ENCODE data around the gene ZNF536. TPM values are rescaled to one million over a fixed set of nuclear protein-coding genes. Genes with fewer than 3 reads are reported as not detected.

The ZNF536 gene
- total RNA-seq, 1 experiment from 2014 or later = not detected

DNA sequence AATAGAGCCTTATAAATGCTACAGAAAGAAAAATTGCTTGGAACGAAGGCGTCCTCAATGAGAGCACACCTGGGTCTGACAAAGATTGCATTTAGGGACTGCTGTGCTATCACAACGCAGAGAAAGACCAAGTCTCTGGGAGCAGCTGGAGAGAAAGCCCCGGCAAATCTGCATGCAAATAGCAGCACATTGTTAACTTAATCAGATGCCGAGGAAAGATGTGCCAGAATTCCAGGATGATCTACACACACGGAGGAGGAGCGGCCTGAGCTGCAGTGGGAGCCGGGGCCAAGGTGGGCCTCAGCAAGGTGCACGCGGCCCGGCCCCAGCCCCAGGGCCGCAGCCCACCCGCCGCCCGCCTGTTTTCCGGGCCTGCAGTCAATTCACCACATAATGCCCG is 1.4 kb downstream of the ZNF536 start:
- no peaks in the 10 kb centered on the region for H3K36me3 Mint-ChIP-seq (ENCODE audit: insufficient read depth in 1 of 3, low read depth in 3 of 3)
- DNase-seq = peak; percentile 81
- TF ChIP-seq, protein P1, sequence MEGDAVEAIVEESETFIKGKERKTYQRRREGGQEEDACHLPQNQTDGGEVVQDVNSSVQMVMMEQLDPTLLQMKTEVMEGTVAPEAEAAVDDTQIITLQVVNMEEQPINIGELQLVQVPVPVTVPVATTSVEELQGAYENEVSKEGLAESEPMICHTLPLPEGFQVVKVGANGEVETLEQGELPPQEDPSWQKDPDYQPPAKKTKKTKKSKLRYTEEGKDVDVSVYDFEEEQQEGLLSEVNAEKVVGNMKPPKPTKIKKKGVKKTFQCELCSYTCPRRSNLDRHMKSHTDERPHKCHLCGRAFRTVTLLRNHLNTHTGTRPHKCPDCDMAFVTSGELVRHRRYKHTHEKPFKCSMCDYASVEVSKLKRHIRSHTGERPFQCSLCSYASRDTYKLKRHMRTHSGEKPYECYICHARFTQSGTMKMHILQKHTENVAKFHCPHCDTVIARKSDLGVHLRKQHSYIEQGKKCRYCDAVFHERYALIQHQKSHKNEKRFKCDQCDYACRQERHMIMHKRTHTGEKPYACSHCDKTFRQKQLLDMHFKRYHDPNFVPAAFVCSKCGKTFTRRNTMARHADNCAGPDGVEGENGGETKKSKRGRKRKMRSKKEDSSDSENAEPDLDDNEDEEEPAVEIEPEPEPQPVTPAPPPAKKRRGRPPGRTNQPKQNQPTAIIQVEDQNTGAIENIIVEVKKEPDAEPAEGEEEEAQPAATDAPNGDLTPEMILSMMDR (conservative IDR thresholded peaks at IDR 0.05) = no peak
- Histone ChIP-seq H2BK12ac (ENCODE audit: insufficient read length, low read depth, low read length) (no peak overlapping the region), H2BK5ac (ENCODE audit: insufficient read length, low read length) (no peak overlapping the region), H2BK120ac (ENCODE audit: low read depth, low read length, poor library complexity, severe bottlenecking) (no peak overlapping the region), H3K23me2 (ENCODE audit: insufficient read length, low read depth, low read length, poor library complexity, severe bottlenecking) (peaks cover 12% of the 10 kb centered on the region), H3K18ac (ENCODE audit: insufficient read length, low read depth, low read length) (no peak overlapping the region), H3K9ac (ENCODE audit: extremely low read depth, insufficient read length, low read length) (no peak overlapping the region), H3K79me2 (ENCODE audit: insufficient read depth, low read length) (no peaks in the 10 kb centered on the region), H4K91ac (ENCODE audit: insufficient read length, low read depth, low read length) (no peak overlapping the region), H3T11ph (ENCODE audit: low read length) (no peak overlapping the region), H4K20me1 (ENCODE audit: control insufficient read depth, insufficient read depth, insufficient read length) (no peaks in the 10 kb centered on the region), H3K23ac (ENCODE audit: insufficient read length, low read depth, low read length) (no peak overlapping the region), H2AFZ (ENCODE audit: low read length) (no peak overlapping the region), H3K4me1 (ENCODE audit: insufficient read depth, low read length) (0 out of 2 replicates have a peak, but pooled peaks cover 3% of the 10 kb centered on the region), H2AK5ac (ENCODE audit: insufficient read length, low read length) (no peak overlapping the region), H3K79me1 (ENCODE audit: insufficient read depth, low read depth, low read length, poor library complexity, severe bottlenecking) (no peaks in the 10 kb centered on the region), H2BK20ac (ENCODE audit: low read depth, low read length, poor library complexity, severe bottlenecking) (no peak overlapping the region), H4K5ac (ENCODE audit: insufficient read length, low read depth, low read length) (no peak overlapping the region), H3K56ac (ENCODE audit: insufficient read length, low read depth, low read length) (no peak overlapping the region), H3K4me2 (ENCODE audit: insufficient read depth, insufficient read length, low read length) (no peak overlapping the region), H3K27me3 (ENCODE audit: insufficient read depth, low read length) (peaks cover 3% of the 10 kb centered on the region; the same call in 1 of the 2 replicates), H4K8ac (replicated peaks; ENCODE audit: insufficient read length, low read depth, low read length) (no peak overlapping the region), H3K27ac (ENCODE audit: insufficient read length, low read depth, low read length) (no peak overlapping the region), H2BK15ac (ENCODE audit: low read depth, low read length) (no peak overlapping the region), H3K9me3 (ENCODE audit: control insufficient read depth, low read depth, low read length) (no peaks in the 10 kb centered on the region), H3K14ac (ENCODE audit: insufficient read depth, low read length) (no peak overlapping the region), H3K4ac (ENCODE audit: low read depth, low read length) (no peak overlapping the region)
- H3K4me3 Mint-ChIP-seq = peak overlapping the region; percentile 19 to 69; a peak in 4 of 5 replicates
- peak overlapping the region; percentile 70 to 98 (median 97); a peak in 5 of 7 replicates for H3K27ac Mint-ChIP-seq
- no CpG with 5 or more reads among the region's 17 CpGs for WGBS (ENCODE audit: extremely low coverage, insufficient read length, low lambda C conversion rate)
- peaks cover 0 to 6% of the 10 kb centered on the region in 2 experiments; a peak in 2 of 5 replicates for H3K9me3 Mint-ChIP-seq
- H3K27me3 Mint-ChIP-seq (ENCODE audit: low read depth) = peaks cover 28% of the 10 kb centered on the region
- H3K4me1 Mint-ChIP-seq = peaks cover 30 to 49% of the 10 kb centered on the region in 2 experiments

All from H9 (cell line).